ENCODE results near the gene TTC7B. TPM values are rescaled to one million over a fixed set of nuclear protein-coding genes. Genes with fewer than 3 reads are reported as not detected.

Gene TTC7B
- total RNA-seq, 1 donor from 2014 or later = 83.1 TPM

DNA sequence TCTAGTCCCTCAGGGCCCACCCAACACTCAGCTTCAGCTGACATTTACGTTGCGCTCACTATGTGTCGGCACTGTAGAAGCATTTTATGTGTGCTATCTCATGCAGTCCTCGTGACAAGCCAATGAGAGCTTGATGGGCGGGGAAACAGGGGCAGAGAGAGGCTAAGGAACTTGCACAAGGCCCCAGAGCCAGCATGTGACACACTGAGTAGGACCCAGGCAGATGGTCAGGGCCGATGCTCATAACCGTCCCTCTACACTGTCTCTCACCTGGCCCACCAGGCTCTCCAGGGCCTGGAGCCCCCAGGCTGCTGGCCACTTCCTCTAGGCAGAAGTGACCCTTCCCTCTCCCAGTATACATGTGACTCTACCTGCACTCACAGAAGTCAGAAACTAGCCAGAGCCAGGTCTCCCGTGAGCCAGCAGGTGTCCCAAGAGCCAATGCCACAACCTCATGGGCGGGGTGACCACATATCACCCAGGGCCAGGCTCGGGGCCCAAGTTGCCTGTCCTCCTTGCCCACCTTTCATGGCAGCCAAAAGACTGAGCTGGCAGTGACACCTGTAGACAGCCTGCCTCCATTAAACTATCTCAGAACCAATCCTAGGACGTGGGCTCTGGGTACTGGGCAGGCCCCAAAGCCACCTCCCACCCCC, 38.3 kb downstream of the TTC7B start:
- Mint-ChIP-seq H3K4me1 (ENCODE audit: low read depth, unreplicated experiment) (peaks cover 28% of the 10 kb centered on the region), H3K36me3 (ENCODE audit: unreplicated experiment) (no peaks in the 10 kb centered on the region), H3K4me3 (ENCODE audit: unreplicated experiment) (no peak overlapping the region), H3K27me3 (ENCODE audit: unreplicated experiment) (peaks cover 10% of the 10 kb centered on the region), H3K9me3 (ENCODE audit: unreplicated experiment) (peaks cover 3% of the 10 kb centered on the region), H3K27ac (ENCODE audit: unreplicated experiment) (peak overlapping the region; percentile 16)
- DNase-seq = no peak
- TF ChIP-seq, protein P1, sequence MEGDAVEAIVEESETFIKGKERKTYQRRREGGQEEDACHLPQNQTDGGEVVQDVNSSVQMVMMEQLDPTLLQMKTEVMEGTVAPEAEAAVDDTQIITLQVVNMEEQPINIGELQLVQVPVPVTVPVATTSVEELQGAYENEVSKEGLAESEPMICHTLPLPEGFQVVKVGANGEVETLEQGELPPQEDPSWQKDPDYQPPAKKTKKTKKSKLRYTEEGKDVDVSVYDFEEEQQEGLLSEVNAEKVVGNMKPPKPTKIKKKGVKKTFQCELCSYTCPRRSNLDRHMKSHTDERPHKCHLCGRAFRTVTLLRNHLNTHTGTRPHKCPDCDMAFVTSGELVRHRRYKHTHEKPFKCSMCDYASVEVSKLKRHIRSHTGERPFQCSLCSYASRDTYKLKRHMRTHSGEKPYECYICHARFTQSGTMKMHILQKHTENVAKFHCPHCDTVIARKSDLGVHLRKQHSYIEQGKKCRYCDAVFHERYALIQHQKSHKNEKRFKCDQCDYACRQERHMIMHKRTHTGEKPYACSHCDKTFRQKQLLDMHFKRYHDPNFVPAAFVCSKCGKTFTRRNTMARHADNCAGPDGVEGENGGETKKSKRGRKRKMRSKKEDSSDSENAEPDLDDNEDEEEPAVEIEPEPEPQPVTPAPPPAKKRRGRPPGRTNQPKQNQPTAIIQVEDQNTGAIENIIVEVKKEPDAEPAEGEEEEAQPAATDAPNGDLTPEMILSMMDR (IDR thresholded peaks at IDR 0.05; ENCODE audit: partially characterized antibody, unreplicated experiment) = no peak

GRCh38 chr14:90777358-90777757, 38.9 kb downstream of the TTC7B start:
- Mint-ChIP-seq H3K4me3 (ENCODE audit: unreplicated experiment) (no peak overlapping the region), H3K36me3 (ENCODE audit: unreplicated experiment) (no peaks in the 10 kb centered on the region), H3K9me3 (ENCODE audit: unreplicated experiment) (peaks cover 3% of the 10 kb centered on the region), H3K27ac (ENCODE audit: unreplicated experiment) (no peak overlapping the region), H3K4me1 (ENCODE audit: low read depth, unreplicated experiment) (peaks cover 29% of the 10 kb centered on the region), H3K27me3 (ENCODE audit: unreplicated experiment) (peaks cover 10% of the 10 kb centered on the region)
- no peak for DNase-seq
- TF ChIP-seq, protein P1 (IDR thresholded peaks at IDR 0.05; ENCODE audit: partially characterized antibody, unreplicated experiment) = no peak

DNA sequence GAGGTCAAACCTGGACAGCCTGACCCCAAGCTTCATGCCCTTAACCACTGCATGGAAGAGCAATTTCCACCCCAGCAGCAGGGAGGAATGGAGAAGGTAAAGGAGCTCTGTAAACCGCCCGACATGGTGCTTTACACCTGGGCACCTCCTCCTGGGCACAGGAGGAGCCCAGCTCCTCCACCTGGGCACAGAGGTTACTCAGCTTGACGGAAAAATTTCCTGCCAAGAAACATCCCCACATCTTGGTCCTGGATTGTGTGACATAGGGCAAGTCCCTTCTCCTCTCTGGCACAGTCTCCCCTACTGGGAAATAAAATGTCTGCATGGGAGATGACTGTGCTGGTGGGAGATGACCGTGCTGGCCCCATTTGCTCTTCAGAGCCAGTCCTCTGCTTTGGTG, 40.8 kb downstream of the TTC7B start:
- no peak for DNase-seq
- Mint-ChIP-seq H3K4me1 (ENCODE audit: low read depth, unreplicated experiment) (peaks cover 29% of the 10 kb centered on the region), H3K27me3 (ENCODE audit: unreplicated experiment) (peaks cover 8% of the 10 kb centered on the region), H3K4me3 (ENCODE audit: unreplicated experiment) (no peak overlapping the region), H3K36me3 (ENCODE audit: unreplicated experiment) (no peaks in the 10 kb centered on the region), H3K27ac (ENCODE audit: unreplicated experiment) (no peak overlapping the region), H3K9me3 (ENCODE audit: unreplicated experiment) (peaks cover 3% of the 10 kb centered on the region)
- TF ChIP-seq, protein P1 (IDR thresholded peaks at IDR 0.05; ENCODE audit: partially characterized antibody, unreplicated experiment) = no peak

- Mint-ChIP-seq H3K36me3 (ENCODE audit: unreplicated experiment) (peaks cover 10% of the 10 kb centered on the region), H3K27me3 (ENCODE audit: unreplicated experiment) (peaks cover 4% of the 10 kb centered on the region), H3K4me3 (ENCODE audit: unreplicated experiment) (peak overlapping the region; percentile 49), H3K4me1 (ENCODE audit: low read depth, unreplicated experiment) (peaks cover 29% of the 10 kb centered on the region), H3K9me3 (ENCODE audit: unreplicated experiment) (peaks cover 5% of the 10 kb centered on the region), H3K27ac (ENCODE audit: unreplicated experiment) (peak overlapping the region; percentile 89)
- no peak for DNase-seq
- TF ChIP-seq, protein P1 (IDR thresholded peaks at IDR 0.05; ENCODE audit: partially characterized antibody, unreplicated experiment) = no peak
These were observed 41.9 kb downstream of the TTC7B start for GRCh38 chr14:90774316-90774715.

DNA sequence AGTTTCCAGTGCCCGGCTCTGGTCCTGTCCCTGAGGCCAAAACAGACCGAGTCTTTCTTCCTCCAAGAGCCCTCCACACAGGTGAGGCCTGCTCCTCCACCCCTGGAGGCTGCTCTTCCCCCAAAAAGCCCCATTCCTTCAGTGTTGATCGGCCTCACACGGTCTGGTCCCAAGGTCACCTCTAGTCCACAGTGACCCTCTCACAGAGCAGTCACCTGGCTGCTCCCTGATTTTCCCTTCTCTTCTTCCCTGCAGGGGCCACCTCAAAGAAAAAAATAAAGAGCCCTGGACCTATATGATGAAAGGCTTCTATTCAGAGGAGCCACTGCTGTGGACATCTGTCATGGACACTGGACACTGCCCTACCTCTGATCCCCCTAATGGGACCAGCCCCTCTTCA, 42.5 kb downstream of the TTC7B start:
- peaks cover 12% of the 10 kb centered on the region for H3K36me3 Mint-ChIP-seq (ENCODE audit: unreplicated experiment)
- peaks cover 4% of the 10 kb centered on the region for H3K27me3 Mint-ChIP-seq (ENCODE audit: unreplicated experiment)
- DNase-seq = no peak
- H3K27ac Mint-ChIP-seq (ENCODE audit: unreplicated experiment) = peak overlapping the region; percentile 89
- H3K4me3 Mint-ChIP-seq (ENCODE audit: unreplicated experiment) = peak overlapping the region; percentile 49
- TF ChIP-seq, protein P1 (IDR thresholded peaks at IDR 0.05; ENCODE audit: partially characterized antibody, unreplicated experiment) = no peak
- peaks cover 29% of the 10 kb centered on the region for H3K4me1 Mint-ChIP-seq (ENCODE audit: low read depth, unreplicated experiment)
- peaks cover 5% of the 10 kb centered on the region for H3K9me3 Mint-ChIP-seq (ENCODE audit: unreplicated experiment)
